Measurements from ENCODE around the gene USP20. TPM values are rescaled to one million over a fixed set of nuclear protein-coding genes. Genes with fewer than 3 reads are reported as not detected.

Gene USP20
- total RNA-seq, 1 experiment from 2014 or later: 16.8 TPM

DNA sequence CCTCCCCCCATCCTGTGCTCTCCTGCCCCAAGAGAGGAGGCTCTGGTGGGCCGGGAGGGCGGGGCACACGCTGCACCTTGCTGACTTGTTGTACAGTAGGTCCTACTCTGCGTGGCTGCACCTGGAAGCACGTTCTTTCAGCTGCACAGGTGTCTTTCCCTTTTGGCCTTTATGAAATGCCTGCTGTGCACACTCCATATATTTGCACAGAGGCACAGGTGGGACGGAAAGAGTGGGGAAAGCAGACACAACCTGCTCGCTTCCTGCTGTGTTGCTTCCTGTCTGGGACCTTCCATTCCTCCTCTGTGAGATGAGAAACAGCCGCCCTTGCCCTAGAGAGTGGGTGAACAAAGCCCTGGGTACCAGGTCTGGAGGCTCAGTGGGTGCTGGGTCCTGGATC lies 4.8 kb downstream of the USP20 start:
- BruUV-seq (replicated peaks): no TSS peak
- ChIA-PET CTCF (no interaction called here), RAD21 (ENCODE audit: low non-redundant PET in 1 of 2, low total read pairs in 2 of 2, uncharacterized antibody in 2 of 2, unreplicated experiment in 2 of 2) (no interaction called here), POLR2A (no interaction called here)
- no peak for TF ChIP-seq CTCF (IDR thresholded peaks at IDR 0.05 in 2 of 3, conservative IDR thresholded peaks at IDR 0.05 in 1 of 3; ENCODE audit: borderline replicate concordance in 1 of 3, insufficient read depth in 1 of 3, low read depth in 2 of 3, low read length in 2 of 3)
- TF ChIP-seq ZBTB33 (IDR thresholded peaks at IDR 0.05; ENCODE audit: extremely low read depth, insufficient replicate concordance, low read length): no peak
- TF ChIP-seq REST (IDR thresholded peaks at IDR 0.05; ENCODE audit: low read depth): no peak
- no peak for TF ChIP-seq EZH2phosphoT487 (IDR thresholded peaks at IDR 0.05; ENCODE audit: borderline replicate concordance)
- TF ChIP-seq ELF1 (IDR thresholded peaks at IDR 0.05; ENCODE audit: borderline replicate concordance, low read depth): no peak
- TF ChIP-seq CBX3 (IDR thresholded peaks at IDR 0.05; ENCODE audit: low read depth): no peak
- TF ChIP-seq YY1 (IDR thresholded peaks at IDR 0.05; ENCODE audit: extremely low read depth, insufficient replicate concordance, low read depth, low read length): no peak
- no peak for TF ChIP-seq CEBPB (IDR thresholded peaks at IDR 0.05; ENCODE audit: low read depth)
- no peak for TF ChIP-seq FOSL1 (IDR thresholded peaks at IDR 0.05; ENCODE audit: low read depth)
- no peak for TF ChIP-seq RAD21 (IDR thresholded peaks at IDR 0.05; ENCODE audit: low read depth)
- no peak for TF ChIP-seq JUND (IDR thresholded peaks at IDR 0.05)
- no peak for TF ChIP-seq ZFX (IDR thresholded peaks at IDR 0.05)
- TF ChIP-seq TCF7L2 (IDR thresholded peaks at IDR 0.05; ENCODE audit: borderline replicate concordance, extremely low read depth, insufficient read depth, insufficient read length): no peak
- Histone ChIP-seq H4K20me1 (ENCODE audit: insufficient read depth) (no peaks in the 10 kb centered on the region), H3K9ac (ENCODE audit: low read length) (no peak overlapping the region), H3K79me2 (ENCODE audit: insufficient read depth, low read length) (no peaks in the 10 kb centered on the region), H3K4me3 (replicated peaks in 1 of 2; ENCODE audit: low read depth in 1 of 2, low read length in 2 of 2) (no peak overlapping the region), H2AFZ (ENCODE audit: low read depth, low read length, poor library complexity, severe bottlenecking) (no peak overlapping the region), H3K27ac (ENCODE audit: low read depth, low read length) (no peak overlapping the region), H3K27me3 (ENCODE audit: insufficient read depth, low read length) (no peaks in the 10 kb centered on the region), H3K4me2 (ENCODE audit: low read length) (no peak overlapping the region), H3K4me1 (ENCODE audit: control insufficient read depth in 1 of 2, insufficient read depth in 2 of 2, low read length in 2 of 2) (peaks cover 4 to 10% of the 10 kb centered on the region in 2 experiments; a peak in 2 of 4 replicates), H3K36me3 (ENCODE audit: control insufficient read depth in 1 of 2, insufficient read depth in 2 of 2, low read length in 2 of 2) (no peaks in the 10 kb centered on the region), H3K9me3 (ENCODE audit: control insufficient read depth in 1 of 2, insufficient read depth in 1 of 2, low read depth in 1 of 2, low read length in 2 of 2) (no peaks in the 10 kb centered on the region), H3K9me2 (ENCODE audit: insufficient read depth) (no peaks in the 10 kb centered on the region)
- DNase-seq (ENCODE audit: low read depth, low spot score) (no peak), ATAC-seq (no peak)
- intact Hi-C loops (cut with micrococcal nuclease): no loop called here

All from HCT116 (cell line).